OCI-LY7 (cell line): ENCODE data around the gene MORN1. TPM values are rescaled to one million over a fixed set of nuclear protein-coding genes. Genes with fewer than 3 reads are reported as not detected.

ENCODE experiments used
- BruUV-seq: library from RNA; stranded (reverse); fragments of 400-500 nt; replicated peaks from 2 replicates; lab custom pipeline; 2021; lab: Mats Ljungman, UMichigan
- CTCF ChIA-PET: fragments of 300-600 bp; sonication (Branson Sonifier 250); formaldehyde crosslinking; loops from one replicate; lab custom pipeline; 2022; ENCODE audit warnings: antibody characterized with exemption; ENCODE audit not compliant: unreplicated experiment; lab: Charles Lee
- POLR2A ChIA-PET: fragments of 300-600 bp; sonication (Branson Sonifier 250); formaldehyde crosslinking; loops from one replicate; lab custom pipeline; 2022; ENCODE audit warnings: antibody characterized with exemption; lab: Charles Lee
- DNase-seq: peaks from one replicate; pipeline ENCODE4 v3.0.0-alpha.2; 2015; ENCODE audit warnings: low spot score
- H2AFZ ChIP-seq: fragments of 200-600 bp; sonication (generic), shearing (Covaris generic); 2 replicates; pipeline ENCODE4 v1.6.1; 2014; ENCODE audit warnings: mild to moderate bottlenecking, antibody characterized with exemption, low read length, moderate library complexity
- H3K27ac ChIP-seq: fragments of 200-600 bp; sonication (generic); 2 replicates; pipeline ENCODE4 v1.5.1; 2014; ENCODE audit warnings: mixed run types, low read depth, mild to moderate bottlenecking, moderate library complexity, low read length, inconsistent platforms; ENCODE audit not compliant: poor library complexity, severe bottlenecking
- H3K36me3 ChIP-seq: fragments of 200-600 bp; sonication (generic); 2 replicates; pipeline ENCODE4 v1.6.1; 2014; ENCODE audit warnings: mild to moderate bottlenecking, antibody characterized with exemption, low read length, moderate library complexity, mixed read lengths; ENCODE audit not compliant: insufficient read depth
- H3K4me1 ChIP-seq: fragments of 200-600 bp; sonication (generic); 2 replicates; pipeline ENCODE4 v1.5.1; 2014; ENCODE audit warnings: mild to moderate bottlenecking, low read length; ENCODE audit not compliant: insufficient read depth, poor library complexity, severe bottlenecking
- H3K4me2 ChIP-seq: fragments of 200-600 bp; sonication (generic); 2 replicates; pipeline ENCODE4 v1.6.1; 2014; ENCODE audit warnings: mild to moderate bottlenecking, low read length
- H3K4me3 ChIP-seq: fragments of 200-600 bp; sonication (generic); 2 replicates; pipeline ENCODE4 v1.5.1; 2014; ENCODE audit warnings: mild to moderate bottlenecking, low read depth, low read length; ENCODE audit not compliant: poor library complexity, severe bottlenecking
- H3K79me2 ChIP-seq: fragments of 200-600 bp; sonication (generic); 2 replicates; pipeline ENCODE4 v1.6.1; 2016; ENCODE audit warnings: low read depth, mild to moderate bottlenecking, low read length, moderate library complexity, mixed read lengths; ENCODE audit not compliant: insufficient read depth
- H3K9me2 ChIP-seq: fragments of 200-600 bp; sonication (generic); 2 replicates; pipeline ENCODE4 v1.6.1; 2016; ENCODE audit warnings: mild to moderate bottlenecking, low read length, mixed read lengths; ENCODE audit not compliant: insufficient read depth
- H3K9me3 ChIP-seq: fragments of 200-600 bp; sonication (generic); 2 replicates; pipeline ENCODE4 v1.6.1; 2014; ENCODE audit warnings: mild to moderate bottlenecking, mixed run types, low read length, mixed read lengths
- H4K20me1 ChIP-seq: fragments of 200-600 bp; sonication (generic); 2 replicates; pipeline ENCODE4 v1.6.1; 2014; ENCODE audit warnings: mild to moderate bottlenecking, antibody characterized with exemption, low read length, moderate library complexity, mixed read lengths; ENCODE audit not compliant: insufficient read depth
- EZH2phosphoT487 ChIP-seq: fragments of 200-600 bp; sonication (generic); IDR thresholded peaks from 2 replicates; pipeline ENCODE4 v1.6.1; 2018; ENCODE audit warnings: low read depth, borderline replicate concordance, mild to moderate bottlenecking, mixed run types, antibody characterized with exemption, low read length, moderate library complexity, mixed read lengths
- intact Hi-C: fragments of 100-400 bp; cut with micrococcal nuclease; formaldehyde crosslinking; loops from one replicate; pipeline ENCODE4 v1.10.0; 2022; ENCODE audit not compliant: unreplicated experiment
- total RNA-seq, 2 experiments: library from RNA; depleted of rRNA in 1 of 2; stranded (reverse); fragments of >200 nt in 1 of 2; shearing (Covaris generic) in 1 of 2; gene quantifications; 2 replicates each; pipeline ENCODE4 v1.2.3, GENCODE V29; 2014 to 2022
- TF ChIP-seq, protein P1 (sequence below): fragments of 200-600 bp; sonication (generic); conservative IDR thresholded peaks from 2 replicates; pipeline ENCODE4 v1.5.1; 2014; ENCODE audit warnings: mild to moderate bottlenecking, antibody characterized with exemption, low read length, moderate library complexity, mixed read lengths

Gene MORN1
- total RNA-seq, 2 experiments from 2014 or later = 13.1 to 29.7 TPM

DNA sequence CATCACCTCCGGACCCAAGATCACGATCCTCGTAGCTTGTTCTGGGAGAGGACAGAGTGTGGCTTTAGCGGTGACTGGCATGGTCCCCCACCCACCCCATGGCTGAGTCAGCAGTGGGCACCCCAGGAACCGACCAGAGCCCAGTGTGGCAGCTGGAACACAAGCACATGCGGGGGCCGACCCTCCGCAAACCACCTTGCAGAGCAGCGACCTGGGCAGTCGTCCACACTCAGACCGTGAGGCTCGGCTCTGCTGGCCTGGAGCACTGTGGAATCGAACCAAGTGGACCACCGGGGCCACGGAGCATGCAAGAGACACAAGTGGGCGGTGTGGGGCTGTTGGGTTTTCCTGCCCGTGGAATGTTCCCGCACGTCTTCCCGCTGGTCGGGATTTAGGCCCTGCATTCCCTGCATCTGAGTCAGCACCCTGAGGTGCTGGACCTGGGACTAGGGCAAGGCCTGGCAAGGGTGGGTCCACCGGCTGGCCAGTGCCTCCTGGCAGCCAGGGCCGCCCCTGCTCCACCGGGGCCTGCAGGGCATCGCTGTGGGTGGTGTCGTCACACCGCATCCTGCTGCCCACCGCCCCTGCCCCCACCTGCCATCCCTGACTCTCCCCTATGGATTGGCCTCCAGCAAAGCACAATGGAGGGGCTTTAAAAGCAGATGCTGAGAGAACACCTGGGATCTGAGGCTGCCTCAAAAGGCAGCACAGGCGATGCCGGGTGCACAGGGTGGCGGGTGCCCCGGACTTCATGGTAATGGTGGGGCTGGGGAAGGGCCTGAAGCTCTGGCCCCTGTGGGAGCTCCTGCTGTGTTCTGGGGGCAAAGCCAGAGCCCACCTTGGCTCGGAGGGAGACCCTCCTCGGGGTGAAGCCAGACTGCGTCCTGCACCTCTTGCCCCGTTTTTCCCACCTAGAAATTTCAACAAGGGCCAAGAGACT, 18.5 kb downstream of the MORN1 start:
- intact Hi-C loops = no loop called here
- TF ChIP-seq EZH2phosphoT487 = no peak

DNA sequence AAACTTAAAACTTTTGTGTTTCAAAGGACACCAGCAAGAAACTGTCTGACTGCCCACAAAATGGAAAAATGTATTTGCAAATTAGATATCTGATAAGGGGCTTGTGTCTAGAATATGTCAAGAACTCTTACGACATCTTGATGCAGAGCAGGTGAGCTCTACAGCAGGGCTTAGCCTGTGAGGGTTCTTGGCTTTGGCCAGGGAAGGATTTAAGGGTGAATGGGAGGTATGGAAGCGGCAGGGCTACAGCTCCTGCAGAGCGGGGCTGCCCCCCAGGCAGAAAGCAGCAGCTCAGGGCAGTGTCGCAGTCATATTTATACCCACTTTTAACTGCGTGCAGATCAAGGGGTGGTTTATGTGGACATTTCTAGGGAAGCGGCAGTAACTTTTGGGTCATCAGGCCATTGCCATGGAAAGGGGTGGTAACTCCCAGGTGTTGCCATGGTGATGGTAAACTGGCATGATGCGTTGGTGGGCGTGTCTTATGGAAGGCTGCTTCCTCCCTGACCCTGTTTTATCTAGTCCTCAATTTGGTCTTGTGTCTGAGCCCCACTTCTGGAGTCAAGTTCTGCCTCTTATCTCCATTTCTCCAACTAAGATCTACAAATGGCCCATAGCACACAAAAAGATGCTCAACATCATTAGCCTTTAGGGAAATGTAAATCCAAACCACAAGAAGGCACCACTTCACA, 23.2 kb downstream of the MORN1 start:
- H3K9me3 ChIP-seq = no peaks in the 10 kb centered on the region; the same call in 1 of the 2 replicates
- no peaks in the 10 kb centered on the region for H3K4me1 ChIP-seq
- ChIA-PET POLR2A (interaction anchor here (0.6 to 0.7 kb wide), 2 partner anchors 15 to 21 kb away, joined by 3 read pairs; no protein-coding TSS in a partner anchor), CTCF (no interaction called here)
- no TSS peak for BruUV-seq
- no peak overlapping the region for H3K27ac ChIP-seq
- no peaks in the 10 kb centered on the region for H3K79me2 ChIP-seq
- no peak overlapping the region for H3K4me3 ChIP-seq
- H4K20me1 ChIP-seq = no peaks in the 10 kb centered on the region
- no peaks in the 10 kb centered on the region for H3K9me2 ChIP-seq
- DNase-seq = no peak
- H2AFZ ChIP-seq = no peak overlapping the region
- intact Hi-C loops = no loop called here
- TF ChIP-seq EZH2phosphoT487 = no peak
- TF ChIP-seq, protein P1, sequence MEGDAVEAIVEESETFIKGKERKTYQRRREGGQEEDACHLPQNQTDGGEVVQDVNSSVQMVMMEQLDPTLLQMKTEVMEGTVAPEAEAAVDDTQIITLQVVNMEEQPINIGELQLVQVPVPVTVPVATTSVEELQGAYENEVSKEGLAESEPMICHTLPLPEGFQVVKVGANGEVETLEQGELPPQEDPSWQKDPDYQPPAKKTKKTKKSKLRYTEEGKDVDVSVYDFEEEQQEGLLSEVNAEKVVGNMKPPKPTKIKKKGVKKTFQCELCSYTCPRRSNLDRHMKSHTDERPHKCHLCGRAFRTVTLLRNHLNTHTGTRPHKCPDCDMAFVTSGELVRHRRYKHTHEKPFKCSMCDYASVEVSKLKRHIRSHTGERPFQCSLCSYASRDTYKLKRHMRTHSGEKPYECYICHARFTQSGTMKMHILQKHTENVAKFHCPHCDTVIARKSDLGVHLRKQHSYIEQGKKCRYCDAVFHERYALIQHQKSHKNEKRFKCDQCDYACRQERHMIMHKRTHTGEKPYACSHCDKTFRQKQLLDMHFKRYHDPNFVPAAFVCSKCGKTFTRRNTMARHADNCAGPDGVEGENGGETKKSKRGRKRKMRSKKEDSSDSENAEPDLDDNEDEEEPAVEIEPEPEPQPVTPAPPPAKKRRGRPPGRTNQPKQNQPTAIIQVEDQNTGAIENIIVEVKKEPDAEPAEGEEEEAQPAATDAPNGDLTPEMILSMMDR = no peak
- H3K4me2 ChIP-seq = no peak overlapping the region
- H3K36me3 ChIP-seq = no peaks in the 10 kb centered on the region

More for the DNA sequence above, 18.5 kb downstream of the MORN1 start:
- CTCF ChIA-PET = no interaction called here
- Histone ChIP-seq H3K36me3 (no peaks in the 10 kb centered on the region), H3K4me1 (no peaks in the 10 kb centered on the region), H3K9me2 (no peaks in the 10 kb centered on the region), H3K4me2 (no peak overlapping the region), H3K4me3 (no peak overlapping the region), H2AFZ (no peak overlapping the region), H3K79me2 (no peaks in the 10 kb centered on the region), H3K27ac (no peak overlapping the region), H3K9me3 (no peaks in the 10 kb centered on the region), H4K20me1 (no peaks in the 10 kb centered on the region)
- POLR2A ChIA-PET = no interaction called here
- DNase-seq = no peak
- no TSS peak for BruUV-seq

DNA sequence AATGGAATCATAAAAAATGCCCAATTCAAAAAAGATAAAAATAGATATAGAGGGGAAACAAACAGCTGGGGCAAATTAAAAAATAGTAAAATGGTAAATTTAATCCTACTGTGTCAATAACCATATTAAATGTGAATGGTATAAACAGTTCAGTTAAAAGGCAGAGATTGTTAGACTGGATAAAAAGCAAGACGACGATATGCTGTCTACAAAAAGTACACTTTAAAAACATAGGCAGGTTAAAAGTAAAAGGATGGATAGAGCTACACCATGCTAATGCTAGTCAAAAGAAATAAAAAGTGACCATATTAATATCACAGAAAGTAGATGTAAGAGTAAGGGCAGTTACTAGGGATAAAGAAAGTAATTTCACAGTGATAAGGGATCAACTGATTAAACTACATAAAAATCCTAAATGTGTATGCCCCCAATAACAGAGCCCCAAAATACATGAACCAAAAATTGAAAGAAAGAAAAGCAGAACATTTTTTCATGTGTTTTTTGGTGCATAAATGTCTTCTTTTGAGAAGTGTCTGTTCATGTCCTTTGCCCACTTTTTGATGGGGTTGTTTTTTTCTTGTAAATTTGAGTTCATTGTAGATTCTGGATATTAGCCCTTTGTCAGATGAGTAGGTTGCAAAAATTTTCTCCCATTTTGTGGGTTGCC, 27.4 kb downstream of the MORN1 start:
- Histone ChIP-seq H3K27ac (no peak overlapping the region), H3K4me2 (no peak overlapping the region), H3K36me3 (no peaks in the 10 kb centered on the region), H3K79me2 (no peaks in the 10 kb centered on the region), H3K9me2 (no peaks in the 10 kb centered on the region), H3K9me3 (no peaks in the 10 kb centered on the region; the same call in 1 of the 2 replicates), H4K20me1 (no peaks in the 10 kb centered on the region), H3K4me1 (no peaks in the 10 kb centered on the region), H2AFZ (no peak overlapping the region), H3K4me3 (no peak overlapping the region)
- ChIA-PET POLR2A (interaction anchor here (0.6 kb wide), 1 partner anchor 854 kb away, joined by 4 read pairs; no protein-coding TSS in a partner anchor), CTCF (no interaction called here)
- BruUV-seq = no TSS peak
- no peak for DNase-seq
- intact Hi-C loops = no loop called here
- no peak for TF ChIP-seq EZH2phosphoT487
- TF ChIP-seq, protein P1 = no peak
